Activated B cell treated with CpG ODN at 0.5 μM for 24 hours (primary cell): Measurements from ENCODE around the gene CISH. TPM values are rescaled to one million over a fixed set of nuclear protein-coding genes. Genes with fewer than 3 reads are reported as not detected.

Source experiments
- ATAC-seq: fragments of 200-7000 bp; cut with Tn5 transposase; one replicate; pipeline ENCODE4 v1.10.0; 2021; ENCODE audit warnings: low read depth, mild to moderate bottlenecking, moderate library complexity
- CTCF ChIA-PET: fragments of 350-600 bp; sonication (Branson Sonifier 250); formaldehyde crosslinking; loops from one replicate; lab custom pipeline; 2021; ENCODE audit warnings: antibody characterized with exemption; lab: Charles Lee
- POLR2A ChIA-PET: fragments of 350-600 bp; sonication (Branson Sonifier 250); formaldehyde crosslinking; loops from one replicate; lab custom pipeline; 2021; ENCODE audit warnings: antibody characterized with exemption; lab: Charles Lee
- DNase-seq: peaks from one replicate; pipeline ENCODE4 v3.0.0; 2022
- H3K27ac Mint-ChIP-seq: one replicate; pipeline ENCODE4 v1.8.0; 2020; ENCODE audit warnings: mixed read lengths
- H3K27me3 Mint-ChIP-seq: one replicate; pipeline ENCODE4 v1.8.0; 2021; ENCODE audit warnings: mixed read lengths
- H3K36me3 Mint-ChIP-seq: one replicate; pipeline ENCODE4 v1.8.0; 2021; ENCODE audit warnings: low read depth, mixed read lengths
- H3K4me1 Mint-ChIP-seq: one replicate; pipeline ENCODE4 v1.8.0; 2021; ENCODE audit warnings: mixed read lengths
- H3K4me3 Mint-ChIP-seq: one replicate; pipeline ENCODE4 v1.8.0; 2020; ENCODE audit warnings: mild to moderate bottlenecking, mixed read lengths
- H3K9me3 Mint-ChIP-seq: one replicate; pipeline ENCODE4 v1.8.0; 2020; ENCODE audit warnings: mixed read lengths
- intact Hi-C: fragments of 100-400 bp; cut with micrococcal nuclease; formaldehyde crosslinking; loops from one replicate; pipeline ENCODE4 v1.15.1; 2024
- total RNA-seq: library from RNA; stranded (reverse); gene quantifications from 2 replicates; pipeline ENCODE4 v1.2.3, GENCODE V29; 2022
- TF ChIP-seq, protein P1 (sequence below): fragments of 200-600 bp; IDR thresholded peaks from one replicate; pipeline ENCODE4 v1.8.0; 2022; ENCODE audit warnings: antibody characterized with exemption, mild to moderate bottlenecking

CISH gene, protein sequence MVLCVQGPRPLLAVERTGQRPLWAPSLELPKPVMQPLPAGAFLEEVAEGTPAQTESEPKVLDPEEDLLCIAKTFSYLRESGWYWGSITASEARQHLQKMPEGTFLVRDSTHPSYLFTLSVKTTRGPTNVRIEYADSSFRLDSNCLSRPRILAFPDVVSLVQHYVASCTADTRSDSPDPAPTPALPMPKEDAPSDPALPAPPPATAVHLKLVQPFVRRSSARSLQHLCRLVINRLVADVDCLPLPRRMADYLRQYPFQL
- total RNA-seq: 2.9 and 3.2 TPM in 2 replicates

- H3K4me3 Mint-ChIP-seq: peak within 1 kb of the TSS; percentile 87
- intact Hi-C loops: loop anchor here (1.0 to 10.0 kb wide), 7 partner anchors 10 to 1363 kb away; partner anchors contain the start of genes ABHD14A, ABHD14B, CACNA2D2 and CYB561D2
- POLR2A ChIA-PET: interaction anchor here (0.8 to 5.4 kb wide), 13 partner anchors 9 to 778 kb away, joined by 3 to 125 read pairs (median 4); partner anchors contain the start of genes C3orf18, HEMK1, HYAL3 and MANF
- TF ChIP-seq, protein P1, sequence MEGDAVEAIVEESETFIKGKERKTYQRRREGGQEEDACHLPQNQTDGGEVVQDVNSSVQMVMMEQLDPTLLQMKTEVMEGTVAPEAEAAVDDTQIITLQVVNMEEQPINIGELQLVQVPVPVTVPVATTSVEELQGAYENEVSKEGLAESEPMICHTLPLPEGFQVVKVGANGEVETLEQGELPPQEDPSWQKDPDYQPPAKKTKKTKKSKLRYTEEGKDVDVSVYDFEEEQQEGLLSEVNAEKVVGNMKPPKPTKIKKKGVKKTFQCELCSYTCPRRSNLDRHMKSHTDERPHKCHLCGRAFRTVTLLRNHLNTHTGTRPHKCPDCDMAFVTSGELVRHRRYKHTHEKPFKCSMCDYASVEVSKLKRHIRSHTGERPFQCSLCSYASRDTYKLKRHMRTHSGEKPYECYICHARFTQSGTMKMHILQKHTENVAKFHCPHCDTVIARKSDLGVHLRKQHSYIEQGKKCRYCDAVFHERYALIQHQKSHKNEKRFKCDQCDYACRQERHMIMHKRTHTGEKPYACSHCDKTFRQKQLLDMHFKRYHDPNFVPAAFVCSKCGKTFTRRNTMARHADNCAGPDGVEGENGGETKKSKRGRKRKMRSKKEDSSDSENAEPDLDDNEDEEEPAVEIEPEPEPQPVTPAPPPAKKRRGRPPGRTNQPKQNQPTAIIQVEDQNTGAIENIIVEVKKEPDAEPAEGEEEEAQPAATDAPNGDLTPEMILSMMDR: no peak
- ATAC-seq (peak; percentile 77), DNase-seq (peak; percentile 92)
- no peaks in the 10 kb centered on the region for H3K27me3 Mint-ChIP-seq
- CTCF ChIA-PET: interaction anchor here (1.0 to 8.1 kb wide), 7 partner anchors 17 to 264 kb away, joined by 3 to 245 read pairs (median 8); partner anchors contain the start of genes C3orf18 and HEMK1
- H3K9me3 Mint-ChIP-seq: no peaks in the 10 kb centered on the region
- peaks cover 38% of the 10 kb centered on the region for H3K4me1 Mint-ChIP-seq
- H3K27ac Mint-ChIP-seq: peak within 1 kb of the TSS; percentile 77
- H3K36me3 Mint-ChIP-seq: peaks cover 3% of the 10 kb centered on the region
These were observed at the start of gene CISH for GRCh38 chr3:50611464-50612233. Gene CISH (minus strand): TSS chr3:50611774. CDS start chr3:50611650, 124 bp downstream.

DNA sequence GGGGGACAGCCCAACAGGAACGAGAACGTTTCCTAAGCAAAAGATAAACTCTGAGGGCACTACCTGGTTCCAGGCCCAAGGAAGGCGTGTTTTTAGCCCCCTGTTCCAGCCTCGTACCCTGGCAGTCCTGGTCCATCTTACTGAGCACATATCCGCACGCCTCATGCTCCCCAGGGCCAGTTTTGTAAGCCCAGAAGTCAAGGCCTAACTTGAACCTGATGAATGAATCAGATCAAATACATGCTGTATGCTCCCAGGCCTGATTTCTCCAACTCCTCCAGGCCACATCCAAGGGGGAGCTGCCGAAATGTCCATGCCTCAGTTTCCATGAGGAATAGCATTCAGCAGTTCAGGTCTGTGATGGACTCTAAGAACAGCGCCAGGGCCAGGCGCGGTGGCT, 48.8 kb upstream of the CISH start:
- intact Hi-C loops: no loop called here

GRCh38 chr3:50658831-50659230, 47.3 kb upstream of the CISH start:
- intact Hi-C loops: no loop called here
- H3K4me3 Mint-ChIP-seq: no peak overlapping the region
- no peaks in the 10 kb centered on the region for H3K36me3 Mint-ChIP-seq
- no peak overlapping the region for H3K27ac Mint-ChIP-seq
- CTCF ChIA-PET: no interaction called here
- ATAC-seq (no peak), DNase-seq (no peak)
- peaks cover 3% of the 10 kb centered on the region for H3K27me3 Mint-ChIP-seq
- H3K4me1 Mint-ChIP-seq: no peaks in the 10 kb centered on the region
- no peaks in the 10 kb centered on the region for H3K9me3 Mint-ChIP-seq
- TF ChIP-seq, protein P1: no peak
- POLR2A ChIA-PET: no interaction called here

More for the DNA sequence above, 48.8 kb upstream of the CISH start:
- Mint-ChIP-seq H3K4me1 (no peaks in the 10 kb centered on the region), H3K9me3 (no peaks in the 10 kb centered on the region), H3K36me3 (no peaks in the 10 kb centered on the region), H3K4me3 (no peak overlapping the region), H3K27me3 (peaks cover 3% of the 10 kb centered on the region), H3K27ac (no peak overlapping the region)
- DNase-seq: no peak
- ChIA-PET POLR2A (interaction anchor here (0.6 kb wide), 1 partner anchor 840 kb away, joined by 3 read pairs; the partner anchor contains the start of gene DCAF1), CTCF (no interaction called here)
- ATAC-seq: no peak
- TF ChIP-seq, protein P1: no peak

GRCh38 chr3:50658416-50658815, 46.8 kb upstream of the CISH start:
- no peak for DNase-seq
- ATAC-seq: no peak
- Mint-ChIP-seq H3K9me3 (no peaks in the 10 kb centered on the region), H3K4me1 (no peaks in the 10 kb centered on the region), H3K27ac (no peak overlapping the region), H3K27me3 (peaks cover 3% of the 10 kb centered on the region), H3K36me3 (no peaks in the 10 kb centered on the region), H3K4me3 (no peak overlapping the region)
- intact Hi-C loops: no loop called here
- ChIA-PET POLR2A (no interaction called here), CTCF (no interaction called here)
- TF ChIP-seq, protein P1: no peak

DNA sequence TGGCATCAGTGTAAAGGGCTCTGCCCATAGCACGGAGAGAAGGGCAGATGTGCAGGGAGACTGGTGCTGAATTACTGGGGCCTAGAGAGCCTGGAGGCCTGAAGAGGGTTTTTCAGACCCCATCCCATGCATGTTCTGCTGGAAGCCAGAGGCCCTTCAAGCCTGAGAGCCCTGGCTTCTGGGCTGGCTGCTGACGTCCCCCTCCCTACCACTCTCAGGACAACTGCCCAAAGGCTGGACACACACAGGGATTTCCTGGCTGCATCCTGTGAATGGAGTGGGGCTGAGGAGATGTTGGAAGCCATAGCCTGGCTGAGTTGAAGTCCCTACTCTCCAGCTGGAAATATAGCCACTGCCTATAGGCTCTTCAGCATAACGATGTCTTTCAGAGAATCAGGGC, 46.2 kb upstream of the CISH start:
- TF ChIP-seq, protein P1: no peak
- H3K9me3 Mint-ChIP-seq: no peaks in the 10 kb centered on the region
- intact Hi-C loops: no loop called here
- CTCF ChIA-PET: no interaction called here
- peaks cover 3% of the 10 kb centered on the region for H3K27me3 Mint-ChIP-seq
- DNase-seq (no peak), ATAC-seq (no peak)
- H3K36me3 Mint-ChIP-seq: no peaks in the 10 kb centered on the region
- POLR2A ChIA-PET: no interaction called here
- no peak overlapping the region for H3K27ac Mint-ChIP-seq
- H3K4me1 Mint-ChIP-seq: no peaks in the 10 kb centered on the region
- H3K4me3 Mint-ChIP-seq: no peak overlapping the region
